Measurements from ENCODE around the gene MSL1. TPM values are rescaled to one million over a fixed set of nuclear protein-coding genes. Genes with fewer than 3 reads are reported as not detected.

The MSL1 gene
- total and polyA plus RNA-seq, 9 of the 15 experiments (the other 6 are each of a cell fraction or from before 2014, with no cell fraction given) = 13.8 to 120 (median 61.9) TPM

DNA sequence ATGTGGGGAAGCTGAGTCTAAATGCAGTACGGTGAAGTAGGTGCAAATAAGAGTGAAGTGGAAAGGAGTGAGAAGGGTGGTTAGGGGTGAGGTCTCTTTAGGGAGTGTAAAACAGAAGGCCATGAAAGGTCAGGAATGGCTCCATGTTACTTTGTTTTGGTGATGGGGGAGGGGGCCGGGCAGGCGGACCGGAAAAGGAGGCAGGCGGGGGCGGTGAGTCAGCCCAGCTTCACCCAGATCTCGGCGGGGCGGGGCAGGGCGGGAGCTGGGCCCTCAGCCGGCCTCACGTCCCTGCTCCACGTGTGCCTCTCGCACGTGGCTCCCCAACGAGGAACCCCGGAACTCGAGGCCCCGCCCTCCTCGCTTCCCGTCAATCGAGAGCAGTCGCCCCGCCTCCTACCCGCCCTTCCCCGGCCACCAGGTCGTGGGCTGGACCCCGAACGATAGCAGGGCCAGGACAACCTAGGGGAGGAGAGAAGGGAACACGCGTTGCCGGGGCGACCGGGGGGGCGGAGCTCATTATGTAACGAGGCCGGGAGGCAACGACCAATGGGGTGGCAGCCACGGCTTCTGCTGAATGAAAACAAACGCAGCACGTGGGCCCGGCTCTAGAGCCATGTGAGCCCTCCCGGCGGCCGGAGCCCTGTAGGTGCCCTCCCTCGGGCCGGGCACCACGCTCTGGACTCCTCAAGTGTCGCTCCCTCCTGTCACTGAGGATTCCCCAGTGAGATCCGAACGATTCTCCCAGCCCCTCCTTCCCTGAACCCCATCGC is 22.7 kb upstream of the MSL1 start (continued):
- no peak for TF ChIP-seq RERE (CRISPR knock-in tag; IDR thresholded peaks at IDR 0.05; ENCODE audit: borderline replicate concordance)
- TF ChIP-seq PPARD (CRISPR knock-in tag; IDR thresholded peaks at IDR 0.05) = no peak
- TF ChIP-seq CHD4 (IDR thresholded peaks at IDR 0.05; ENCODE audit: insufficient read depth, insufficient replicate concordance, low read depth, low read length, poor library complexity, severe bottlenecking) = no peak
- no peak for TF ChIP-seq CBX1 (IDR thresholded peaks at IDR 0.05; ENCODE audit: low read depth)
- no peak for TF ChIP-seq HSF4 (CRISPR knock-in tag; IDR thresholded peaks at IDR 0.05; ENCODE audit: borderline replicate concordance)
- TF ChIP-seq POLR2H (tag; IDR thresholded peaks at IDR 0.05; ENCODE audit: low read depth) = no peak; the same call in 1 of the 2 replicates
- TF ChIP-seq, protein P1, sequence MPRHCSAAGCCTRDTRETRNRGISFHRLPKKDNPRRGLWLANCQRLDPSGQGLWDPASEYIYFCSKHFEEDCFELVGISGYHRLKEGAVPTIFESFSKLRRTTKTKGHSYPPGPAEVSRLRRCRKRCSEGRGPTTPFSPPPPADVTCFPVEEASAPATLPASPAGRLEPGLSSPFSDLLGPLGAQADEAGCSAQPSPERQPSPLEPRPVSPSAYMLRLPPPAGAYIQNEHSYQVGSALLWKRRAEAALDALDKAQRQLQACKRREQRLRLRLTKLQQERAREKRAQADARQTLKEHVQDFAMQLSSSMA (CRISPR knock-in tag; IDR thresholded peaks at IDR 0.05) = no peak
- TF ChIP-seq POLR2AphosphoS5 (IDR thresholded peaks at IDR 0.05; ENCODE audit: control insufficient read depth, insufficient read depth, low read depth, low read length) = 0 out of 2 replicates have a peak, but pooled peaks have one; percentile 28
- TF ChIP-seq ZNF277 (CRISPR knock-in tag; IDR thresholded peaks at IDR 0.05; ENCODE audit: borderline replicate concordance) = no peak
- TF ChIP-seq BRF1 (IDR thresholded peaks at IDR 0.05; ENCODE audit: borderline replicate concordance, extremely low read depth, insufficient read length) = no peak
- TF ChIP-seq JUN (IDR thresholded peaks at IDR 0.05; ENCODE audit: borderline replicate concordance, low read depth, low read length) = peak; percentile 81
- no peak for TF ChIP-seq JUN (CRISPR knock-in tag; IDR thresholded peaks at IDR 0.05; ENCODE audit: borderline replicate concordance)
- TF ChIP-seq ZNF408 (CRISPR knock-in tag; IDR thresholded peaks at IDR 0.05; ENCODE audit: low read depth) = no peak
- no peak for TF ChIP-seq ZNF354B (CRISPR knock-in tag; IDR thresholded peaks at IDR 0.05)
- peak; percentile 86 for TF ChIP-seq NUFIP1 (IDR thresholded peaks at IDR 0.05; ENCODE audit: partially characterized antibody)
- TF ChIP-seq GTF2E2 (tag; IDR thresholded peaks at IDR 0.05) = no peak
- TF ChIP-seq RAD51 (IDR thresholded peaks at IDR 0.05; ENCODE audit: borderline replicate concordance, low read depth) = peak; percentile 62
- peak; percentile 80 for TF ChIP-seq ETV5 (CRISPR knock-in tag; IDR thresholded peaks at IDR 0.05; ENCODE audit: low read depth)
- peak; percentile 29 for TF ChIP-seq NEUROD1 (IDR thresholded peaks at IDR 0.05; ENCODE audit: borderline replicate concordance, low read depth, low read length, partially characterized antibody)
